Tongue (tissue), 2 donors: ENCODE measurements around the gene SLCO3A1. TPM values are rescaled to one million over a fixed set of nuclear protein-coding genes. Genes with fewer than 3 reads are reported as not detected.

Experiments used
- DNase-seq: peaks from one replicate; pipeline ENCODE4 v3.0.0-alpha.2; 2015
- total RNA-seq: library from RNA; depleted of rRNA; stranded (reverse); fragments of >200 nt; gene quantifications from one replicate; pipeline ENCODE4 v1.2.3, GENCODE V29; 2014

Gene SLCO3A1
- 10.7 TPM for total RNA-seq

DNA sequence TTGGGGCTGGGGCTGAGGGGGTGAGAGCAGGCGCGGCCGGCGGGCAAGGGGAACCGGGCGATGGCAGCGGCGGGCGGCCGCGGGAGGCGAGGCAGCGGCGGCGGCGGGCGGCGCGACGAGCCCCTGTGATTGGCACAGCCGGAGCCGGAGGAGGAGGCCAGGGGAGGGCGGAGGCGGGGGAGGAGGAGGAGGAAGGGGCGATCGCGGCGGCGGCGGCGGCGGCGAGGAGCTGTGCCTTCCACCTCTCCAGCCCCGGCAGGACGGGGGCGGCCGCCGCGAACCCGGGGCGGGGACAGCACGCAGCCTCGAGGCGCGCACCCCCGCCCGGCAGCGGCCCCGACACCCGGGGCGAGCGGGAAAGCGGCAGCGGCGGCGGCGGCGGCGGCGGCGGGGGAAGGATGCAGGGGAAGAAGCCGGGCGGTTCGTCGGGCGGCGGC lies at the start of gene SLCO3A1:
Gene SLCO3A1 (plus strand): TSS at position 198 of the 437 bp plus-strand sequence.
- DNase-seq, result peak; percentile 73

DNA sequence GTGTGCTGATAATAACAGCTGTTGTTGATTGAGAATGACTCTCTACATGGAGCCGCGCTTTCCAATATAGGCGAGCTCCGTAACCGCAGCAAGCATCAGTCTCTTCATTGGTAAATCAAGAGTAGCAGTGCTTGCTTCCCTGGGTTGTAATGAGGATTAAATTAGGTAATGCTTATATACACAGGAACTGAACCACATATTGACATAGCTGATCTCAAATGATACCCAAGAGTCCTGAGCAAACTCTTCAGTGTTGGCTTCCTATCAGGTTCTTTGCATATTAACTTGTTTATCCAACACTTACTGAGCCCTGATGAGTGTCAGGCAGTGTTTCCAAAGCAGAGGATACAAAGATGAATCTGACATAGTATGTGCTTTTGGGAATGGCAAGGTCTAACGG lies 46.4 kb upstream of the SLCO3A1 start:
- DNase-seq, result no peak

DNA sequence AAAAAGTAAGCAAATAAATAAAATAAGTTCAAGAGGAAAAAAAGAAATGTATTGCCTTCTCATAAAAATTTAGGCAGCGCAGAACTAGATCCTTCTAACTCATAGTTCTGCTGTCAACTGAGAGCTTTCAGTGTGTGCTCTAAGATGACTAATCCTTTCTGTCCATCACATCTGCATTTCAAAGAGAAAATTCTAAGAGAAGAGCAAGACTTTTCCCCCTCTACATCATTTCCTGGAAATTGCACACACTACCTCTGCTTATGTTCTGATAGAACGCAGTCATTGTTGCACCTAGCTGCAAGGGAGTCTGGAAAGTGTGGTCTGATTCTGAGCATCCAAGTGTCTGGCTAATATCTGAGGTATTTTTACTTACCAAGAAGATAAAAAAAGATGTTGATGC lies 39.6 kb upstream of the SLCO3A1 start:
- no peak for DNase-seq

DNA sequence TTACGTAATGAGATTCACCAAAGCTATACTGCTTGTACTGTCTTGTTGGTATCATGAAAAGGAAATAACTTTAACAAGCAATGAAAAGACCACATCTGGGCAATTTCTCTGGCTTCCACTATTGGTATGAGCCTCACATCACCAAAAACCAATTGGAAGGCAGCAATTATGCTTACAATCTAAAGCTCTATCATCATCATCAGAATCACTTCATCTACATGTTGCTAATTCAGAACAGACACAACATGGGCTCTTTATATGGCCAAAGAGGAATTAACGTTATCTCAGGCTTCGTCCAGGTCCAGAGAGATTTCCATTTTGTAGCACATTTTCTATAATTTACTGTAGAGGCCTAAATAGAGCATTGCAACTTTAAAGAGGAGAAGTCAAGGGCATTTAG lies 36.6 kb upstream of the SLCO3A1 start:
- no peak for DNase-seq

DNA sequence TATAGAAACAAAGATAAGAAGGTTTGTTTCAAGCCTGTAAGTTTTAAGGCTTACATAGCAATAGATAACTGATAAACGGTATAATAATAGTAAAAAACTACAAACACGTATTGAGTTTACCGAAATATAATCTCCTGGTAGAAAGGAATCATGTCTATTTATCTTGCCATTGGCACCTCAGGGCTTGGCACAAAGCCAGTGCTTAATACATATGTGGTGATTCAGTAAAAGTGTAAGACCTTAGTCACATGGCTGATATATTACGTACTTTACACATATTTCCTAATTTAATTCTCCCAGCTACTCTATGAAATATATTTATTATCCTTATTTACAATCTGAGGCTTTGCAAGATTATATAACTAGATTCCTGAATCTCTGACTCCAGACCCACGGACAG lies 32.0 kb upstream of the SLCO3A1 start:
- DNase-seq, result no peak

DNA sequence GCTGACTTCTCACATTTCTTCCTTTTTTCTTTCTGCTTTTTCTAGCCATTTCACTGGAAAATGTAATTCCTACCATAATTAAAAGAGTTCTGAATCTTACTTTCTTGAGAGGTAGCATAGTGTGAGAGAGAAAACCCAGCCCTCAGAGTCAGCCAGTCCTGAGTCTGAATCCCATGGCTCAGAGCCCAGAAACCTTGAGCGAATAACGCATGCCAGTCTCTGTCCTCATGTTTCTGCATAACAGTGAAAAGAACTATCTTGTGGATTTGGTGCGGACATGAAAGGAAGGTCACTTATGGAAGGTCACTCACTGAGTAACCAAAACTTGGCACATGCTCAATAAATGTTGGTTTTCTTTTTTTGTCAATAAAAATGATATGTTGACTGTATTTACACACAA lies 29.3 kb upstream of the SLCO3A1 start:
- DNase-seq, result peak; percentile 38

DNA sequence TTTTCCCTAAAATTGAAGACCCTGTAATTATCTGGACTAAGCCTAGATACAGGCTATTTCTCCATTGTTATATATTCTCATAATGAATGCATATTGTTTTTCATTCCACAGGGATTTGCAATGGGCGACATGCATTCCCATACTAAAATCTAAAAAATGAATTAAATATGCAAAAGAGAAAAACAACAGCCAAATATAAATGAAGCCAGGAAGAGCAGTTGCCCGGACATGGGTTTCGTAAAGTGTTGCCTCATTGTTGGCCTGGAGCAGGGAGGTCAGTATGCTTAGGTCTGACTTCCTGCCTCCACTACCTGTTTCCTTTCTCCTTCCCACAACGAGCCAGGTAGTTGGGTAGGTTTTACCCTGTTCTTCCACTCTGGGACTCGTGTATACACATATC lies 27.1 kb upstream of the SLCO3A1 start:
- no peak for DNase-seq

DNA sequence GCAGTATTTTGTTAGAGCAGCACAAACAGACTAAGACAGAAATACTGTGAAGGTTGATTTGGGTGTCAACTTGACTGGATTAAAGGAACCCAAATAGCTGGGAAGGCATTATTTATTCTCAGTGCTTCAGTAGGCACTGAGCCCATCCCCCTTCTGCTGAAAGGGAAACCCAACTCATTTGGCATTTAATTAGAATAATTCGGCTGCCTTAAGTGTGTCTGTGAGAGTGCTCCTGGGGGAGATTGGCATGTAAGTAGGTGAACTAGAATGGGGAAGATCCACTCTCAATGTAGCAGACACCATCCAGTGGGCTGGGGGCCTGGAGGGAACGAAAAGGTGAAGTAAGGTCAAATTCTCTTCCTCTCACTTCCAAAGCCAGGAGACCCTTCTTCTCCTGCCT lies 20.5 kb upstream of the SLCO3A1 start:
- no peak for DNase-seq

DNA sequence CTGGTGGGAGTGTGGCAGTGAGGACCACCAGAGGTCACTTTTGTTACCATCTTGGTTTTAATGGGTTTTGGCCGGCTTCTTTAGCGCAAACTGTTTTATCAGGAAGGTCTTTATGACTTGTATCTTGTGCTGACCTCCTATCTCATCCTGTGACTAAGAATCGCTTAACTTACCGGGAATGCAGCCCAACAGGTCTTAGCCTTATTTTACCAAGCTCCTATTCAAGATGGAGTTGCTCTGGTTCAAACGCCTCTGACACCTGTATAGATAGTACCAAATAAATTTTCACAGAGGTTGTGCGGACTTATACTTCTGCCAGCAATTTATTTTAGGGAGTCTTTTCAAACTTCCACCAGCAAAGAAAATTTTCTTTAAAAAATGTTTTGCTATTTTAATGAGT lies 13.6 kb upstream of the SLCO3A1 start:
- no peak for DNase-seq

DNA sequence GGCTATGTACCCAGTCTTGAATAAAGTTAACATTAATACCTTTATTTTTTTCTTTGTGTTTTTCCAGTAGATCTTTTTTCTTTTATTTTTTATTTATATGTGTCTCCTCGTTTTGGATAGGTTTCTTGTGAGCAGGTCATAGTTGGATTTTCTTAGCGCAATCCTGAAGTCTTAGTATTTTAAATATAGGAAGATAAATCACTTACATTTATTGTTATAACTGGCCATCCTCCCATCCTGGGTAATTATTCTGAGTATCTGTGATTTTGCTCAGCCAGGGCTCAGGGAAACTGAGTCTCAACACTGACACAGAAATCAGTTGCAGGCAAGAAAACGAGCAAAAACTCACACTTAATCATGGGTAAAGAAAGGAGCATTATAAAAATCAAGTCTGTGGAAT lies 11.6 kb upstream of the SLCO3A1 start:
- DNase-seq, result no peak

DNA sequence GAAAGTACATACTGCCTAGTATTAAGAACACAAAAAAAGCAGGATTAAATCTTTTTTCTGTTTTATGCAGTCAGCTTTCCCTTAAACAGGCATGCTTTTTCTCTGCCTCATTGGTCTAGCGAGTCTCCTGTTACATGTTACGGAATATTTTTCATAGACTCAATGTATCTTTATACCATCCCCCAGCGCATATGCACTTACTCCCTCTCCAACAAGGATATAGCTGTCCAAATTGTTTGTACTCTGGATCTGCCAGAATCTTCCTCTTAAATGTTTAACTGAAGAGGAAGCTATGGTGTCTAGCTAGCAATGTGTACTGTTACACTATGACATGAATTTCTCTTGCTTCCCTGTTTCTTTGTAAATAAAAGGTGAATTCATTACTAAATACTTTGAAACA lies 9.2 kb upstream of the SLCO3A1 start:
- DNase-seq, result peak; percentile 42

DNA sequence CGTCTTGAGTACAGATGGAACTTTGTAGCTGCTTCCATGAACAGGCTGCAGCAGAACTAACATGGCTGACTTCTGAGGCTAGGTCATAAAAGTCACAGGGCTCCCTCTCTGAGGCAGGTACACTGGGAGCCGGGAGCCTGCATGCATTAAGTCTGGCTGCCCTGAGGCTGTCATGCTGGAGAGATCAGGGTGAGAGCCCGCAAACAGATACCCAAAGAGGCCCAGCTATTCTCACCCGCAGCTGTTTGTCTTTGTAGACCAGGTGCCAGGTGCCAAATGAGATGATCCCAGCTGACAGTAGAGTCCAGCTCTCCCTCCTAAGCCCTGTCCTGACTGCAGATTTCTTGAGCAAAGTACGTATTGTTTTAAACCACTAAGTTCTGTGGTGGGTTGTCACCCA lies 8.6 kb upstream of the SLCO3A1 start:
- no peak for DNase-seq

DNA sequence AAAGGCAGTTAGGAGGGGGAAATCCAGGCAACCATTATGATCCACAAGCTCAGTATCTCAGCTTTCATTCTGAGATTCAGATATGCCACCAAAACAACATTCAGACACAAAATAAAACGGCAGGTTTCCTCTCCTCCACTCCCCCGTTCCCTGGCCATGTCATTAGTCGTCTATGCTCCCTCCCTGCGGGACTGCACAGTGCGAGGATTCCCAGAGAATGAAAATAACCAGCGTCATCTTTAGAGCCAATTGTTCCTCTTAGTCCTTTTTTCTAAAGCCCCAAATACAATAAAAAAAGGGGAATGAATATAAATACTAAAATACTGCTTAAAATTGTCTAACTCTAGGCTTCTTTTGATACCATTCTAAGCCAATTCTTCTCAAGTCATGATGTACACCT lies 7.8 kb upstream of the SLCO3A1 start:
- DNase-seq, result no peak

DNA sequence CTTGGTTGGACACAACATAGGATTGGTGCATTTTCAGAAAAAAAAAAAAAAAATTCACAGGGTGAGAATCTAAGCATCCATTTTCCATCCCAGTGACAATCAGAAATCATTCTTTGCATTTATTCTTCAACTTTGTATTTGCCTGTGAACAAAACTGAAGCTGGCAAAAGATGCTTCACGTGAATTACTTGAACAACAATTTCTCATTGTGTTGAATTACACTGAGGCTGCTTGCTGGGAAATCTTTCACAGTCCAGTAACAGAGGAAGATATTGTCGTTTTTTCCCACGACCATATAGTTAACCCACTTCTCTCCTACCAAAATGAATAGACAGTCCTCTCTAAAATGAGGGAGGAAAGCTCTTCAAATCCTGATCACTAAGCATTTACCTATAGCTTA lies 4.3 kb upstream of the SLCO3A1 start:
- DNase-seq, result no peak

DNA sequence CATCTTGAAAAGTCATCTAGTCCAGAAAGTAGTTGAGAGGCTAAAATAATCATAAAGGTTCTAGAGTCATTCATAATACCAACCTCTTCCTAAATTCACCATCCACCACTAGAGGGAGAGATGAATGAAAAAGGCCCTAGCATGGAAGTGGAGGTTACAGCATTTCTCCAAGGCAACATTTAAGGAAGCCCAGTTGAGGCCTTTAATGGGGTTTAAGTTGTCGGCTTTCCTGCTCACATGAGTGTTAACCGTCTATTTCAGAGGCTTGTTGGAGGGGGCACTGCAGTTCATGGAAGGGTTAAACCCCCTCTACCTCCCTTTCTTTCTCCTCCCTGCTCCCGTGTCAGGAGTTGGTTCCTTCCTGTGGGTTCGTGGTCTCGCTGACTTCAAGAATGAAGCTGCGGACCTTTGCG lies 3.8 kb upstream of the SLCO3A1 start:
- DNase-seq, result peak; percentile 53

DNA sequence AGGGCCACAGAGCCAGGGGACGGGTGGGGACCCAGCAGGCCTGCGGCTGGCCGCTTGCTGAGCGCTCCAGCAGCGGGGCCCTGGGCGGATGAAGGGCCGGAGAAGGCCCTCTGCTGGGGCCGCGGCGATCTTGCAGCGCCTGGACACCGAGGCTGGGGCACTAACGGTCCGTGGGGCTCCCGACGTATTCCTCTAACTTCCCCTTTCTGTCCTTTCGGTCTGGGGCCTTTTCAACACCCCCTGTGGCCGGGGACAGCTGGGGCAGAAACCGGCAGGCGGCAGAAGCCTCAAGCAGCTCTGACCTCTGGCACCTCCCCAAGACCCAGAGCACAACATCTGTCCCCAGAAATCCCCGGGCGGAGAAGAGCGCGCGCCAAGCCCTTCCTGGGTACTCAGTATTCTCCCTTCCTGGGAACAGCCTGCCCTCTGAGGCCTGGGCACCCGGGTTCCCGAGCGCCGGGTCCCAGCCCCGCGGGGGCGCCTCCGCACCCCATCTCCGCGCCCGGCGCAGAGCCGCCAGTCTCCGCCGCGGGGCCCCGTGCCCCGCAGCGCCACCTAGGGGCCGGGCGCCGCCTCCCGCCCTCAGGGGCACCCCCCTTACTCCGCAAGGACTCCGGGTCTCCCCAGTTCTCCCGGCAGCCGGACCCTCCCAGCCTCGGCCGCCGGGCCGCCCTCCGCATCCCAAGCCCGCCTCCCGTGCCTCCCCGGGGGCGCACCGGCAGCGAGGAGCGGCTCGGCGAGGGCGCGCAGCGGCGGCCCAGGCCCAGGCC lies 582 bp upstream of the SLCO3A1 start:
- peak; percentile 73 for DNase-seq

DNA sequence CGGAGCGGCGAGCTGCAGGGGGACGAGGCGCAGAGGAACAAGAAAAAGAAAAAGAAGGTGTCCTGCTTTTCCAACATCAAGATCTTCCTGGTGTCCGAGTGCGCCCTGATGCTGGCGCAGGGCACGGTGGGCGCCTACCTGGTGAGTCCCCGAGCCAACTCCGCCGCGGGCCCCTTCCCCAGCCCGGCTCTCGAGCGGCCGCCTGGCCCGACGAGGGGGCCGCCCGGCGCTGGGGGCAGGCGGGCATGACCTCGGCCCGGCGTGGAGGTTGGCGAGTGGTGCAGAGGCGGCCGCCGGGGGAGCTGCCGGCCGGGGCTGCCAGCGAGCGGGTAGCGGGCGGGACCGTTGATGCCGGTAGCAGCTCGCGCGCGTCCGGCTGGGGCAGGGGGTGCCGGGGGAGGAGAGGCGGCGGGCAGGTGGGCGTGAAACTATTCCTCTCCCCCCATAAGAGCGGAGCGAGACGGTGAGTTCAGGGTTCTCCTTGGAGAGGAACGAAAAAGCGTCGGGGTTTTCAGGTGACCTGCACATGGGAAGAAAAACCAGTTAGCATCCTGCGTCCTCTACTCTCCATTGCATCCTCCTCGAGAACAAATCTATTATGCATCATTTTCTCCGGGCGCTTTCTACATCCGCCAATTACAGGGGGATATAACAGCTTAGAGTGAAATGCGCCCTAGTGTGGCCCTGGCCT lies 585 bp downstream of the SLCO3A1 start:
- no peak for DNase-seq

DNA sequence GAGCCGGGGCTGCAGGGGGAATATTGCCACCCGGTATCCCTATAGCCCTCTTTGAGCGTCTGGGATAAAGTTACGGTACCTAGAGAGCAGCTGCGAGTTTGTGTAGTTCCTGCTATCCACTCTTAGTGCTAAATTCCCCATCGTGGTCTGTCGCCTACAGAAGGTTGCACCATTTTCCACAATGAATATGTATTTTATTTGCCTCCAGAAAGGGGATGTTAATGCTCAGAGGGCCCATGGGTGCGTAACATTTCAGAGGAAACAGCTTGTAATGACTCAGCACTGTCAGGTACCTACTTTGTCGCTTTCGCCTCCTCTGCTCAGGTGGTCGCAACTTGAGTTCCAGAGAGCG lies 1.1 kb downstream of the SLCO3A1 start:
- no peak for DNase-seq

DNA sequence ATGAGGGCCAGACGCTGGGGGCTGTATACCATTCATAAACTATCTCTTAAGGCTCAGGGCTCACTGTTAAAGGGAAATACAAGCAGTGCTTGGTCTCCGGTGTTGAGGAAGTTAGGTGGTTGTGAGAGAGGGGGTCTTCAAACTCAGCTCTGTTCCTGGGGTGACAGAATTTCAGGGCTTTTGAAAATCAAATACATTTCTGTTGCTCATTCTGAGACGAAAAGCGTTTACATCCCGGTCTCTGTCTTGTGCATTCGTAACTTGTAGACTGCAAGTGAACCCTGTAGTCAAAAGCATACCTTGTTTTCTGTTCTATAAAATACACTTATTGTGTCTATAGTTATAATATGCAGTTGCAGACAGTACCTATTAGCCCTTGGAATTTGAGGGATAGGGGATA lies 1.7 kb downstream of the SLCO3A1 start:
- DNase-seq, result no peak

DNA sequence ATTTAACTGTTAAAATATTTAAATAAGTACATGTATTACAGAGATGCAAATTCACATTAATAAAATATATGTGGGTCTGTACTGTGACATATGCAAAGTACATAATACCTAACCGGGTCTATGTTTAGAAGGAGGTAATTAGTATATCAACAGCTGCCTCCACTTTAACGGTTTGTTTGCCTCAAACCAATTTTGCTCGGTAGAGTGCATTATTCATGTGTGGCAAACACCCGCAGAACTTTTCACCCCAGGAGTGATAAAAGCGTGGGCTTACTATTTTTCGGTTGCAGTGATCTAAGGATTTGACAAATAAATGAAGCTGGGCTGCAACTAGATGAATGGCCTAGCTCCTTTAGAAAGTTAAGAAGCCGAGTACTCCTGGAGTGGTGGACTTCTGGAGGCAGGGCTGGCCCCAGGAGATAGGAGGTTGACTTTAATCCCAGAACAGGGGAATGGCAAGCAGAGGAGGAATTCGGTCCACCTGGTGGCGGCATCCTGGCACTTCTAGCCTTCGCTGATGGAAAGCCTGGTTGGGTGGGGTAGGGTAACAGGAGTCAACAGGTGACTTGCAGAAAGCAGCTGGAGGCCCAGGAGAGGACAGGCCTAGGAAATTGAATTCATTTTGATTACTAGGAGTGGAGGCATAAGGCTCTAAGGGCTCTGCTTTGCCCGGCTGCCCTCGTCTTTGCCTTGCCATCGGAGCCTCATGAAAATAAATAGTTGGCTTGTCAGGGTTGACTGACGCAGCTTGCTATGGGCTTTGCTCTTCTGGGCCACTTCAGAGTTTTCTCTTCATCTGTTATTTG lies 2.4 kb downstream of the SLCO3A1 start:
- DNase-seq, result no peak

DNA sequence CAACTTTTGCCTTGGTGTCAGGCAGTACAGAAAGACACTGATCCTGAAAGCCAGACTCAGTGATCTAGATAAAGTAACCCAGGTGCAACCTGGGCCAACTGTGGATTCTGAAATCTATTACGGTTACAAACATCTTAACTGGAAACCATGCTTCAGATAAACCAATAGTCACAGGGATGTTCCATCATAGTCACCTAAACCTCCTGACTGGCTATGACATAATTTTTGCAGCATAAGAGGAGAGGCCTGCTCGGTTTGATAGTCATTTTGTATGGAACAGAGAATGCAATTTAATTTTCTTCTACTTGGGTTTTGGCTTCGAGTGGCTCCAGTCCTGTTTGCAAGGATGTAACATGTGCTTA lies 3.7 kb downstream of the SLCO3A1 start:
- no peak for DNase-seq

DNA sequence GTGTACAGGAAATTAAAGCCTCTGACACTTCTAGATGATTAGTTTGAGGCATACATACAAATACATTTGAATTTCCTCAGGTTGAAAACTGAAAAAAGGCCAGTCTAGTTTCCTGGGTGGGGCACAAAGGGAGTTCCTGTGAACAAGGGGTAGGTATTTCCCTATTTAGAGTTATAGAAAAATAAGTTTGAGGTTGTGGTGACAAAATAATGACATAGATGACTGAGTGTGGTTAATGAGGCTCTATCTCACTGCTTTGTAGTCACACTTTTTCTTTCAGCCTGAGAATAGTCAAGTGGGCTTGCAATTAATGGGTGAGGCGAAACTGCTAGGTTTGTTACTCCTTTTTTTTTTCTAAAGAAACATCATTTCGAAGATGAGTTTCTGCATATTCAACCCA lies 4.3 kb downstream of the SLCO3A1 start:
- no peak for DNase-seq

DNA sequence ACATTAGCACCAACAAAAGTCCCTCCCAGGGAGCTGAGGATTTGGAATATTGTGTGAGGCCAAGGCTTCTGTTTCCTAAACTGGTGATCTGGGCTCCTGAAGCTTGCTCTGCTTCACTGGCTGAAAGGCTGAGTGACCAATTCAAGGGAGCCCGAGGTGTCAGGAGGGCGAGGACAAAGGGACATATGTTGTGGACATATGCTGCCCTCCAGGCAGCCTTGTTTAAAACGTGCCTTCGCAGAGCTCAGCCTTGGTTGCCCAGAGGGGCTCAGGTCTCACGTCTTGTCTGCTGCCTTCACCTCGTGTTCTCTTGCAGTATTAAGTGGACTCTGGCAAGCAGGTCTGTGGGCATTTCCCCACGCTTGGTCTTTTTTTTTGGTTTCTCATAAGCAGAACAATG lies 7.0 kb downstream of the SLCO3A1 start:
- no peak for DNase-seq
